ENCODE measurements around the gene DUSP6.

DNA sequence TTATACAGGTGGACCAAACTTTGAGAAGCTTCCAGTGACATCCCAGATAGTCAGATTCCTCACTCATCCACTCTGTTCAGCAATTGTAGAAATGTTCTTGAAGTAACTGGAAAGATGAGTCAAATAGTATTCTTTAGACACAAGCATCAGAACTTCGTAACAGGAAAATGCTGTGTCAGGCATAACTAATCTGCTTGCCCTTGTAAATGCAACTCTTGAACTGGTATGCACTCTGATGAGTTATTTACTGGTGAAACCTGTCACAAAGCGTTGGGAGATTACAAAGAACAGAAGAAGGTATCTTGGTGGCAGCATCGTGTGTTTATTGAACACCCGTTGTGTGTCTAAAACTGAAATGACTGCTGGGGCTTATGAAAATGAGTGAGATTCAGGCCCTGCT lies 10.8 kb upstream of the DUSP6 start:
- TF ChIP-seq CTCF (IDR thresholded peaks at IDR 0.05) = no peak
- no peak for TF ChIP-seq REST (IDR thresholded peaks at IDR 0.05; ENCODE audit: insufficient read depth in 1 of 2, low read depth in 2 of 2, low read length in 1 of 2)
- no peak for TF ChIP-seq SIN3A (IDR thresholded peaks at IDR 0.05; ENCODE audit: borderline replicate concordance, insufficient read depth, low read depth, low read length)
- TF ChIP-seq POLR2AphosphoS5 (IDR thresholded peaks at IDR 0.05; ENCODE audit: low read depth, low read length) = no peak
- TF ChIP-seq TCF7L2 (IDR thresholded peaks at IDR 0.05; ENCODE audit: low read depth, low read length) = no peak

All from Panc1 (cell line).